ENCODE data around the gene SIGLEC10. TPM values are rescaled to one million over a fixed set of nuclear protein-coding genes. Genes with fewer than 3 reads are reported as not detected.

SIGLEC10 gene
- total RNA-seq, 4 donors from 2014 or later = 1.2 to 3.5 (median 1.6) TPM

DNA sequence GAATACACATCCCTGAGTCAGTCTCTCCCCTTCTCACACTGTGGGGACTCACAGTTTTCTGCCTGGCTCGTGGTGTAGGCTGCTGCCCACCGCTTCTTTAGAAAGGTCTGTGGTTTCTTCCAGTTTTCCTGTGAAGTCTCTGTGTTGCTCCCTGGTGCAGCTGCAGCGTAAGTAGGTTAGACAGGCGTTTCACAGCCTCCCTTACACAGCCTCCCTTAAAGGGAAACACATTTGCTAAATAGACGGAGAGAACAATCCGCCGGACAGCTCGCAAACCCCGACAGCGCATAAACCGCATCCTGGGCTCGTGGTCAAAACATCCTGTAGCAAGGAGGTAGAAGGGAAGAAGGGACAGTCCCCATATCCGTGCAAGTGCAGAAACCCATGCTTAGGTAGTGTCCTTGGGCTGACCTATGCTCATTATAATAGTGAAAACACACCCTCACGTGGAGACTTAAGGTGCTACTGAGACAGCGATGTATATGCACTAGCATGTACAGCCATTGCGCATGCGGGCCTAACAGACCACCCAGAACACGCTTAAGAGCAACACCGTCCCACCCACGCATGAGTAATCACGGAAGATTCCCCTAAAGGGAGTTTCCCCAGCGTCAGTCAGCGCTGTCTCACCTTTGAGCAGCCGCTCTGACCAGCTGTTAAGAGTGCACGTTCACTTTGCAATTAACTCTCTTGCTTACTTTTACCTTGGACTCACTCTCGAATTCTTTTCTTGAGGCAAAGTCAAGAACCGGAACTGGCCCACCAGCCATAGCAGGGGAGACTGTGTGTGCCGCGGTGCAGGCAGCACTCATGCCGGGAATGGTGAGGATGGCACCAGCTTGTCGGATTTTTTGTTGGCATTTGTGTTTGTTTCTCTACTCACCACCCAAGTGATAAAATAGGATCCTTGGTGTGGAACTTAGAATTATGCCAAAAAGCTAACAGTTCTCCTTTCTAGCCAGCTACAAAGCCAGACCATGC is 24.3 kb upstream of the SIGLEC10 start:
- Histone ChIP-seq H3K4me3 (peak overlapping the region; percentile 8), H3K27ac (no peak overlapping the region), H3K27me3 (peaks cover 44% of the 10 kb centered on the region), H3K4me1 (peaks cover 7% of the 10 kb centered on the region), H3K36me3 (no peaks in the 10 kb centered on the region), H3K9me3 (no peaks in the 10 kb centered on the region)
- 61% methylated on average over 28 of the region's 31 CpGs for WGBS
- DNase-seq (ENCODE audit: low spot score in 2 of 2) = no peak
- TF ChIP-seq POLR2A (IDR thresholded peaks at IDR 0.05) = no peak
- TF ChIP-seq, protein P1, sequence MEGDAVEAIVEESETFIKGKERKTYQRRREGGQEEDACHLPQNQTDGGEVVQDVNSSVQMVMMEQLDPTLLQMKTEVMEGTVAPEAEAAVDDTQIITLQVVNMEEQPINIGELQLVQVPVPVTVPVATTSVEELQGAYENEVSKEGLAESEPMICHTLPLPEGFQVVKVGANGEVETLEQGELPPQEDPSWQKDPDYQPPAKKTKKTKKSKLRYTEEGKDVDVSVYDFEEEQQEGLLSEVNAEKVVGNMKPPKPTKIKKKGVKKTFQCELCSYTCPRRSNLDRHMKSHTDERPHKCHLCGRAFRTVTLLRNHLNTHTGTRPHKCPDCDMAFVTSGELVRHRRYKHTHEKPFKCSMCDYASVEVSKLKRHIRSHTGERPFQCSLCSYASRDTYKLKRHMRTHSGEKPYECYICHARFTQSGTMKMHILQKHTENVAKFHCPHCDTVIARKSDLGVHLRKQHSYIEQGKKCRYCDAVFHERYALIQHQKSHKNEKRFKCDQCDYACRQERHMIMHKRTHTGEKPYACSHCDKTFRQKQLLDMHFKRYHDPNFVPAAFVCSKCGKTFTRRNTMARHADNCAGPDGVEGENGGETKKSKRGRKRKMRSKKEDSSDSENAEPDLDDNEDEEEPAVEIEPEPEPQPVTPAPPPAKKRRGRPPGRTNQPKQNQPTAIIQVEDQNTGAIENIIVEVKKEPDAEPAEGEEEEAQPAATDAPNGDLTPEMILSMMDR (IDR thresholded peaks at IDR 0.05) = no peak
- no peak for TF ChIP-seq EP300 (IDR thresholded peaks at IDR 0.05)
- no peak for TF ChIP-seq POLR2AphosphoS5 (IDR thresholded peaks at IDR 0.05)

DNA sequence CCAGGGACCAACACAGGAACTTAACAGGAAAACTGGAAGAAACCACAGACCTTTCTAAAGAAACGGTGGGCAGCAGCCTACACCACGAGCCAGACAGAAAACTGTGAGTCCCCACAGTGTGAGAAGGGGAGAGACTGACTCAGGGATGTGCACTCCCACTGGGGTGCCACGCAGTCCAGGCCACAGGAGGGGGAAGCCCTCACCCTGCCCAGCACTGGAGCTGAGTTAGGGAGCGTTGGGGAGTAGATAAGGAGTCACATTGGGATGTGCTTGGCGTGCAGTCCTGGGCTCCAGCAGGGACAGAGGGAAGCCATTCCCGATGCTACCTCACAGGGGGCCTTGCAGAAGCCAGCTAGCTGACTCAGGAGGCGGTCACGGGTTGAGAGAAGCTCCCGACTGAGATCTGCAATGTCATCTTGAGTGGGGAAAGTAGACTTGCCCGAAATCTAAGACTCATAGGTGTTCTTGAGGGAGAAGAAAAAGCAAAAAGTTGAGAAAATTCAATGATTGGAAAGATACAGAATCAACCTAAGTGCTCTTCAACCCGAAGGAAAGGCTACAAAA is 23.5 kb upstream of the SIGLEC10 start:
- Histone ChIP-seq H3K4me1 (peaks cover 7% of the 10 kb centered on the region), H3K36me3 (no peaks in the 10 kb centered on the region), H3K27ac (no peak overlapping the region), H3K9me3 (no peaks in the 10 kb centered on the region), H3K4me3 (no peak overlapping the region), H3K27me3 (peaks cover 42% of the 10 kb centered on the region)
- TF ChIP-seq EP300 (IDR thresholded peaks at IDR 0.05) = no peak
- TF ChIP-seq POLR2AphosphoS5 (IDR thresholded peaks at IDR 0.05) = no peak
- TF ChIP-seq, protein P1 (IDR thresholded peaks at IDR 0.05) = no peak
- no peak for TF ChIP-seq POLR2A (IDR thresholded peaks at IDR 0.05)
- 46% methylated on average over 11 of the region's 11 CpGs for WGBS
- no peak for DNase-seq (ENCODE audit: low spot score in 2 of 2)

DNA sequence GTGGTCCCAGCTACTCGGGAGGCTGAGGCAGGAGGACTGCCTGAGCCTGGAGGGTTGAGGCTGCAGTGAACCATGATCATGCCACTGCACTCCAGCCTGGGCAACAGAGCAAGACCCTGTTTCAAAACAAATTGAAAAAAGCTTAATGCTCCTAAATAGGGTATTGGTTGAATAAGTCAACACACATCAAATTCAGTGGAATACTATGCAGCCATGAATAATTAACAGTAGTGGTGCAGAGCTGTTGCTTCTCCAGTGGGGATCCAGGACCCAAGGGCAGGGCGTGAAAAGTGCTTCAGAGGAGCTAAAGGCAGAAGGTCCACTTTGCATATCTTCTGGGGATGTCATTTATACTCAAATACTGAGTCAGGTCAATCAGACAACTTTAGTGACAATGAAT is 22.6 kb upstream of the SIGLEC10 start:
- Histone ChIP-seq H3K27me3 (peaks cover 46% of the 10 kb centered on the region), H3K4me1 (peaks cover 7% of the 10 kb centered on the region), H3K4me3 (no peak overlapping the region), H3K36me3 (no peaks in the 10 kb centered on the region), H3K27ac (no peak overlapping the region), H3K9me3 (no peaks in the 10 kb centered on the region)
- no peak for TF ChIP-seq POLR2AphosphoS5 (IDR thresholded peaks at IDR 0.05)
- no peak for TF ChIP-seq EP300 (IDR thresholded peaks at IDR 0.05)
- TF ChIP-seq, protein P1 (IDR thresholded peaks at IDR 0.05) = no peak
- no peak for TF ChIP-seq POLR2A (IDR thresholded peaks at IDR 0.05)
- no peak for DNase-seq (ENCODE audit: low spot score in 2 of 2)
- WGBS = 80% methylated on average over 2 of the region's 2 CpGs

DNA sequence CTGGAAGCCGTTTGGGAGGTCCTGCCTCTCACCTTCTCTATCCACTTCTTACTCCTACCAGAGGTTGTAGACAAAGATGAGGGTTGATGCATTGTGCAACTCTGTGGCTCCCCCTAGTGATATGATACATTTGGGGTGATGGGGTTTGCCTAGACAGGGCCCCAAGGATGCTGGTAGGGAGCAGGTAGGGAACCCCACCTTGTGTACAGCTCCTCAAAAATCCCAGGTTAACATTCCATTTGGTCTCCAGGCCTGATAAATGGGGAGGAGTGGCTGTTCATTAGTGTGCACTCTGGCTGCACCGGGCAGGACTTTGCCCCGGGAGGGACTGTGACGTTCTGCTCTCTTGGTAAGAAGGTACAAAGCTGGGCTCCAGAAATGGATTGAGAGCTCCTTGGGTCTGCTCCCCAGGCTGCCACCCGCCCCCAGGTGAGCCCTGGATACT is 21.6 kb upstream of the SIGLEC10 start:
- no peak for TF ChIP-seq POLR2A (IDR thresholded peaks at IDR 0.05)
- TF ChIP-seq POLR2AphosphoS5 (IDR thresholded peaks at IDR 0.05) = no peak
- TF ChIP-seq, protein P1 (IDR thresholded peaks at IDR 0.05) = peak in 1 of 2 donors; percentile 18
- Histone ChIP-seq H3K27me3 (peaks cover 46% of the 10 kb centered on the region), H3K36me3 (no peaks in the 10 kb centered on the region), H3K4me3 (no peak overlapping the region), H3K9me3 (no peaks in the 10 kb centered on the region), H3K27ac (no peak overlapping the region), H3K4me1 (peaks cover 7% of the 10 kb centered on the region)
- DNase-seq (ENCODE audit: low spot score in 2 of 2) = no peak
- WGBS = 59% methylated on average over 5 of the region's 5 CpGs

DNA sequence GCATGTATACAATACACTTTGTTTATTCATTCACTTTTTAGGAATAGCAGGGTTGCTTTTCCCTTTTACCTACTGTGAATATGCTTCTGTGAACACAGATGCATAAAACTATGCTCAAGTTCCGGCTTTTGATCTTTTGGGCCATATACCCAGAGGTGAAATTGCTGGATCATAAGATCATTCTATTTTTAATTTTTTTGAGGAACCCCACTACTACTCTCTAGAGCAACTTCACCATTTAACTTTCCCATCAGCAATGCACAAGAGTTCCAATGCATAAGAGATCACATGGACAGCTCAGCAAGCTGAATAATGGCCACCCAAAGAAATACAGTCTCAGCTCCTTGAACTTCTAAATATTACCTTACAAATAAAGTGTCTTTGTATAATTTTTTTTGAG is 17.0 kb upstream of the SIGLEC10 start:
- H3K4me3 ChIP-seq = no peak overlapping the region
- no peaks in the 10 kb centered on the region for H3K9me3 ChIP-seq
- no peaks in the 10 kb centered on the region for H3K36me3 ChIP-seq
- H3K27ac ChIP-seq = no peak overlapping the region
- H3K4me1 ChIP-seq = no peaks in the 10 kb centered on the region
- TF ChIP-seq, protein P1 (IDR thresholded peaks at IDR 0.05) = no peak
- TF ChIP-seq EP300 (IDR thresholded peaks at IDR 0.05) = no peak
- H3K27me3 ChIP-seq = peaks cover 16% of the 10 kb centered on the region
- no peak for DNase-seq (ENCODE audit: low spot score in 2 of 2)
- WGBS = 76% methylated on average over 1 of the region's 1 CpG
